ENCODE results near the gene SRPRA. TPM values are rescaled to one million over a fixed set of nuclear protein-coding genes. Genes with fewer than 3 reads are reported as not detected.
"Not testable (repeated sequence)": the region's sequence is repeated elsewhere in the genome, so short reads cannot be mapped to it uniquely, and the experiment has no call there.

SRPRA gene
- polyA plus RNA-seq (ENCODE audit: insufficient read length in 4 of 4), result 10 to 100 TPM; 80.2 to 97.6 (median 83.9) TPM

GRCh38 chr11:126268708-126269579 lies at the start of gene SRPRA, which contains the start of gene FOXRED1:
Gene SRPRA (minus strand): TSS chr11:126268895. CDS start chr11:126268804, 91 bp downstream.
Gene FOXRED1 (plus strand): TSS chr11:126269154. CDS start chr11:126269207, 53 bp downstream.
- DNase-seq (ENCODE audit: low read depth in 4 of 4, low spot score in 3 of 4), result peak; percentile 93 to 97 (median 96)

DNA sequence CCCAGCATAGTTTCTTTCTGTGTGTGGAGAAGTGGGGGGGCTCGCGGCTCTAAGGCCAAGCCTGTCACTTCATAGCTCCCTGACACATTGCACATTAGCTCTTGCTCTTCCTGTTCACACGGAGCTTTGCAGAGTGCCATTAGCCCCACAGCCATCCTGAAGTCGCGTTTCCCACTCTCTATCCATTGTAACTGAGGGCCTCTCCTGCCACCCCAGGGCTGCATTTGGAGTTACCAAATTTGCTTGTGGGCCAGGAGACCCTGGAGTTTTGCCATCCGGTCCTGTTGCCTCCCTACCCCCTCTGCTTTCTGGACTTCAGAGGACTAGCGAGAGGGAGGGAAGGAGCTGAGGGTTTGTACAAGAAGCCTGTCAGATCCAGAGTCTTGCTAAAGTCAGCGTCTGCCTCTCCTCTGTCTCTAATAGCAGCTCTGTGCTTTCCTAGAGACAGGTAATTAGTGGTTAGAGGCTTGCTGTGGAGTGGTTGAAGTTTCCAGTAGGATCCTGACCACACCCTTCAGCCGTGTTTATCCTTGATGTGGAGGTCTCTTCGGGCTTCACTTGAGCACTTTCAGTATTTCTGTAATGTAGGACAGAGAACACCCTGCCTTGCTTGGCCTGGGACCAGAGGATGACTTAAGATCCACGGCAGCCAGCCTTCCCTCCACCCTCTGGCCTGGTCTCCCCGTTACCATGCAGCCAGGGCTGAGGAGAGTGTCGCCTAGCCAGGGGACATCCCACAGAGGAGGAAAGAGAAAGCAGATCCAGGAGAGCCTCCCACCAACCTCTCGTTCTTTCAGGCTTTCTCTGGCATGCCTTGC lies 49.3 kb upstream of the SRPRA start:
- no peak for DNase-seq (ENCODE audit: low read depth in 4 of 4, low spot score in 3 of 4)

DNA sequence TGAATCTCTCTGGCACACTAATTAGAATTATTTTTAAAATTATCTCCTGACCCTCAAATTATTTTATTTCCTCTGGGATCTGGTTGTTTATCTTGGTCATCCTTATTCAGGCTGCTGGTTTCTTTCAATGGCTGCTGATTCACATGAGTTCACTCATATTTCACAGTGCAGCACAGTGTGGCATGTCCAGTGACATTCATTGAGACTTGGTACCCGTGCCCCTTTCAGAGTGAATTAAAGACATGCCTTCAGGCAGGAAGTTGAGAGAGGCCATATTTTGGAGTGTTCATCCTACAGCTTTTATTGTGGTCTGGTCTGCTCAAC lies 48.7 kb upstream of the SRPRA start:
- no peak for DNase-seq (ENCODE audit: low read depth in 4 of 4, low spot score in 3 of 4)

- no peak for DNase-seq (ENCODE audit: low read depth in 4 of 4, low spot score in 3 of 4)
Measured at GRCh38 chr11:126313826-126314225, 45.1 kb upstream of the SRPRA start.

DNA sequence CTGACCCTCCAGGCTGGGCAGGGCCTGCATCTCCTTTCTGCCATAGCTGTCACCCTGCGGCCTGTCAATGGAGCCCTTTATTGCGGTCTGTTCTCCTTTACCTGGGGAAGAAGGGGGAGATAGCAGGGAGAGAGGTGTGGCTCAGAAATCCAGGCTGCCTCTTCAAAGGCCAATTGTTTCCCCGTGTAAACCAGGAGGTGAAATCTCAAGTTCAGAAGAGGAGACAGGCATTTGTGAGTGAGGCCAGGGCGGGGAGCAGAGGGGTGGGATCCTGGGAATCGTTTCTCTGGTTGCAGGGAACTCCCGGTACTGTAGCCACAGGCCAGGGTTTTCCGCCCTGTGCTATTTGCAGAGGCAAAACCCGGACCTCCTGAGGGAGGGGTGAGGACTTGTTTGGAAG lies 44.3 kb upstream of the SRPRA start:
- no peak for DNase-seq (ENCODE audit: low read depth in 4 of 4, low spot score in 3 of 4)

- no peak for DNase-seq (ENCODE audit: low read depth in 4 of 4, low spot score in 3 of 4)
Measured at GRCh38 chr11:126311401-126312291, 43.0 kb upstream of the SRPRA start.

- no peak for DNase-seq (ENCODE audit: low read depth in 4 of 4, low spot score in 3 of 4)
Measured at GRCh38 chr11:126310992-126311310, 42.3 kb upstream of the SRPRA start.

DNA sequence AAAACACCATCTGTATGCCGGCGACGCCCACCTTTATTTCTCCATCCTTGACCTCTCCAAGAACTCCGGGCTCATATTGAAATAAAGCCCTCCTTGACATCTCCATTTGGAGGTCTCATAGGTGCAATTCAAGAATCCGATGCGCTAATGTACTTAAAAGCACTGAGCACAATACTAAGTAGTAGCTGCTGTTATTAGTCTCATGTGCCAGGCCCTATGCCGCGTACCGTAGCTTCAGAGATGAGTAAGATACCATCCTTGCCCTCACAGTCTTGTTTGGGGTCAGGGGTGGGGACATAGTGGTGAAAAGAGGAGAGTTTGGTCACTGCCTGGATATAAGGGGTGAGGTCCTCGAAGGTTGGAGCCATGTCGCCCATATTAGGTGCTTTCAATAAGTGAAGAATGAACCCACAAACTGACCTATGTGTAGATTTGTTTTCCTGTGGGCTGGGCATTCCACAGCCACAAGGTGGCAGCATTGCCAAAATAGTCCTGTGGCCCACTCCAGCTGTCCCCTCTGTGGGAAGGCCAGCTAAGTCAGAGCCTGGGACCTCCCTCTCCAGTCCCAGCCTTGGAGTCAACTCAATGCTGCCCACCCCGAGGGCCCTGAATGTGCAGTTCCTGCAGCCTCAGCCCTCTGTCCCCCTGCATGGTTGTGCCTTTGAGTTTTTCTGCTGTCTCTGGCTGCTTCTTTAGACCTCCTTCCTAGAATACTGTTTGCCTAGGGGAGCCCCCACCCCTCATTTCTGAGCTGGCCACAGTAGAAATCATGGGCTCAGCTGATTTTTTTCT lies 41.7 kb upstream of the SRPRA start:
- DNase-seq (ENCODE audit: low read depth in 4 of 4, low spot score in 3 of 4), result peak in 1 of 4 donors; percentile 51

DNA sequence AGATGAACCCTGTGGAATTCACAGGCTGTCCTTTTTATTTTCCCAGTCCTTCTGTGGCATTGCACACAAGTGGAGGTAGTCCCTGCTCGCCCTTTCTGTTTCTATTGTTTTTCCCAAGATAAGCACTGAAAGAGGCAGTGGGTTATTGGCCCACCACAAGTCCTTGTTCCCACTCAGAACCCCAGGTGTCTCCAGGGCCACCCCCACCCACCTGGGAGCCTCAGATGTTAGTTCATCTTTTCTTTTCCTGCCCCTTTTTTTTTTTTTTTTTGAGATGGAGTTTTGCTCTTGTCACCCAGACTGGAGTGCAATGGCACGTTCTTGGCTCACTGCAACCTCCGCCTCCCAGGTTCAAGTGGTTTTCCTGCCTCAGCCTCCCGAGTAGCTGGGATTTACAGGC lies 40.1 kb upstream of the SRPRA start:
- DNase-seq (ENCODE audit: low read depth in 4 of 4, low spot score in 3 of 4), result not testable (repeated sequence)

GRCh38 chr11:126308271-126308671 lies 39.6 kb upstream of the SRPRA start:
- no peak for DNase-seq (ENCODE audit: low read depth in 4 of 4, low spot score in 3 of 4)

DNA sequence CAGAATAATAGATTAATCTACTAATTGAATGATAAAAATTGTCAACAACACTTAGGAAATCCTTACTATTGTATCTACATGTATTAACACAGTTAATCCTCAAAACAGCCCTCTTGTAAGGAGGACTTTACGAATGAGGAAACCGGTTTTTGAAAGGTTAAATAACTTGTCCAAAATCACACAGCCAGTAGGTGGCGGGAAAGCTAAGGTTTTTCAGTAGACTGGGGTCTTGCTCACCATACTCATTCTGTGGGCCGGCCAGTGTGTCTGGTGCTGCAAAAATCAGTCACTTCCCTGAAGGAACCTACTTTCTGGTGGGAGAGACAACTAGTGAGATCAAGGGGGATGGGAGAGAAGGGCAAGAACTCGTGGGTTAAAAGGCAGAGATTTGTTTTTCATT lies 39.0 kb upstream of the SRPRA start:
- DNase-seq (ENCODE audit: low read depth in 4 of 4, low spot score in 3 of 4), result no peak

DNA sequence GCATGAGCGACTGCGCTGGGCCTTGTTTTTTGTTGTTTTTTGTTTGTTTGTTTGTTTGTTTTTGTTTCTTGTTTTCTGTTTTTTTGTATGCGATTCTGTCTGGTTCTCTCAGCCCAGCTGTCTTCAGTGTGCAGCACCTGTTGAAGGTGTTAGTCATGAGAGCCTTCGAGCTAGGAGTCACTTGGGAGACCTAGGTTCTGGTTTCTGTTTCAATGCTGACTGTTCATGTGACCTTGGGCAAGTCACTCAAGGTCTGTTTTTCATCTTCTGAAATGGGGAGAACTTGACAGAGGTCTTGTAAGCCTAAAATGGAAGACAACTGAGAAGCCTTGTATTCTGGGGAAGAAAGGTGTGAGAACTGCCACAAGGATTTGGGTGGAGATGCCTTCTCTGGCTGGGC lies 37.0 kb upstream of the SRPRA start:
- no peak for DNase-seq (ENCODE audit: low read depth in 4 of 4, low spot score in 3 of 4)

GRCh38 chr11:126304457-126305075 lies 35.9 kb upstream of the SRPRA start:
- DNase-seq (ENCODE audit: low read depth in 4 of 4, low spot score in 3 of 4), result no peak

DNA sequence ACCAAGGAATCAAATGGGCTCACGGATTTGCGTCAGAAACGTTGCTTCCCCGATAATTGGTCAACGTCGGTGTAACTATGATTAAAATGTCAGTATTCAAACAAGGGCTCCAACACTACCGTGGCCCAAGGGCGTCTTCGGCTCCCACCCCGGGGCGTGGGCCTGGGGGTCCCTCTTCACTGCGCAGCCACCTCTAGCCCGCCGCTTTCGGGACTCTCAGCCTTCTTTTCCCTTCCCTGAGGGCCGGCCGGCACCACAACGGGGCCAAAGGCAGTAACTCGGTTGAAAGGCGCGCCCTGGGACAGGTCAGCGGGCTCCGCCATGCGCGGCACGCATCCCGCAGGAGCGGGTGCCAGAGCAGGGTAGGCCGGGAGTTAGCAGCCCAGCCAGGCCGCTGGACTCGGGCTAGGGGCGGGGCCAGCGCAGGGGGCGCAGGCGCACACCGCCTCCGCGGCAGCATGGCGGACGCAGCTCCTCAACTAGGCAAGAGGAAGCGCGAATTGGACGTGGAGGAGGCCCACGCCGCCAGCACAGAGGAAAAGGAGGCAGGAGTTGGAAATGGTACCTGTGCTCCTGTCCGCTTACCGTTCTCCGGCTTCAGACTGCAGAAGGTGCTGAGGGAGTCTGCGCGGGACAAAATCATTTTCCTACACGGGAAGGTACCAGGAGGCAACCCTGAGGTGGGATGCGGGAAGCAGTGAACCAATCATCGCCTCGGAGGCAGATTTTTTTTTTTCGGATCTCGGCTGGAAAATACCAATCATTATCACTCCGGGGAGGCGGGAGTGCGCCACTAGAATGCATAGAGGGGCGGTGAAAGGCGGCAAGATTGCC lies 35.1 kb upstream of the SRPRA start, which contains the start of gene DCPS:
DCPS (plus strand) TSS at position 438 of the 834 bp plus-strand sequence; CDS start at position 459, 21 bp downstream.
- peak in 3 of 4 donors; percentile 76 to 85 (median 80) for DNase-seq (ENCODE audit: low read depth in 4 of 4, low spot score in 3 of 4)

- no peak for DNase-seq (ENCODE audit: low read depth in 4 of 4, low spot score in 3 of 4)
Measured at GRCh38 chr11:126297004-126297403, 28.3 kb upstream of the SRPRA start.

- no peak for DNase-seq (ENCODE audit: low read depth in 4 of 4, low spot score in 3 of 4)
Measured at GRCh38 chr11:126293726-126294125, 25.0 kb upstream of the SRPRA start.

- no peak for DNase-seq (ENCODE audit: low read depth in 4 of 4, low spot score in 3 of 4)
Measured at GRCh38 chr11:126290887-126291286, 22.2 kb upstream of the SRPRA start.

DNA sequence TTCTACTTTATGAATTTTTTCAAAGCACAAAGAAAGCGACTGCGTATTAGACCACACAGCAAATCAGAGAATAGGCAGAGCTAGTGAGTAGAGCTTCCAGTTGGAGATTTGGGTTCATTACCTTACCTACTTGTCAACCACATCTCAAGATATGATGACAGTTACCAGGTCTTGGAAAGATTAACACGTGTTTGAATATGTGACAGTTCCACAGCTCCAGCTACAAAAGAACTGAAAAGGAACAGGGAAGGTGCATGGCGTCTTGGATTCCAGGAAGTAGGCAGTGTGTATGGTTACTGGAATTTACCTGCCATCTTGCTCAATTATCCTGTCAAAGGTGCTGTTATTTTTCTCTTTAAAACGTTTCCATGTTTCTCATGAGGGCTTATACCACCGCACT lies 19.5 kb upstream of the SRPRA start:
- no peak for DNase-seq (ENCODE audit: low read depth in 4 of 4, low spot score in 3 of 4)
